Cerebellar cortex (tissue), 1 donor: ENCODE results near the gene ITPKB.

Source experiments
- DNase-seq: peaks from one replicate; pipeline ENCODE4 v3.0.0-alpha.2; 2015; ENCODE audit warnings: low spot score

Gene ITPKB

GRCh38 chr1:226637147-226637935, 101.7 kb downstream of the ITPKB start:
- DNase-seq = peak; percentile 71

- DNase-seq = no peak
Observed at GRCh38 chr1:226636847-226637096, 102.3 kb downstream of the ITPKB start.

- no peak for DNase-seq
Observed at GRCh38 chr1:226635456-226635941, 103.6 kb downstream of the ITPKB start.

- no peak for DNase-seq
Observed at GRCh38 chr1:226634611-226635246, 104.4 kb downstream of the ITPKB start.

- peak; percentile 71 for DNase-seq
Observed at GRCh38 chr1:226634166-226634588, 104.9 kb downstream of the ITPKB start.

GRCh38 chr1:226633541-226634165, 105.4 kb downstream of the ITPKB start:
- peak; percentile 69 for DNase-seq

- no peak for DNase-seq
Observed at GRCh38 chr1:226632922-226633351, 106.1 kb downstream of the ITPKB start.

- DNase-seq = peak; percentile 66
Observed at GRCh38 chr1:226632169-226632879, 106.8 kb downstream of the ITPKB start.

- DNase-seq = no peak
Observed at GRCh38 chr1:226631229-226632000, 107.7 kb downstream of the ITPKB start.

- DNase-seq = no peak
Observed at GRCh38 chr1:226630592-226630991, 108.5 kb downstream of the ITPKB start.

GRCh38 chr1:226629896-226630550, 109.1 kb downstream of the ITPKB start:
- DNase-seq = no peak

- DNase-seq = no peak
Observed at GRCh38 chr1:226629210-226629895, 109.7 kb downstream of the ITPKB start.

GRCh38 chr1:226628612-226629155, 110.4 kb downstream of the ITPKB start:
- no peak for DNase-seq

- no peak for DNase-seq
Observed at GRCh38 chr1:226627924-226628611, 111.0 kb downstream of the ITPKB start.

- no peak for DNase-seq
Observed at GRCh38 chr1:226627050-226627755, 111.9 kb downstream of the ITPKB start.

GRCh38 chr1:226626577-226626956, 112.5 kb downstream of the ITPKB start:
- peak; percentile 69 for DNase-seq

GRCh38 chr1:226625832-226626576, 113.1 kb downstream of the ITPKB start:
- no peak for DNase-seq

- no peak for DNase-seq
Observed at GRCh38 chr1:226625326-226625725, 113.8 kb downstream of the ITPKB start.
